Stimulated activated CD8-positive, alpha-beta memory T cell treated with anti-CD3 and anti-CD28 coated beads, Interleukin-2, amount 100 ng/mL, for 1 hour (primary cell): Measurements from ENCODE around the gene GABRQ.

ENCODE experiments used
- DNase-seq, 2 donors: peaks; one replicate each; pipeline ENCODE4 v3.0.0-alpha.2; 2020; ENCODE audit warnings: low read depth in 2 of 2

GABRQ gene

GRCh38 chrX:152637649-152638442 lies at the start of gene GABRQ:
GABRQ (plus strand) TSS chrX:152637895; CDS start chrX:152638203, 308 bp downstream.
- no peak for DNase-seq

GRCh38 chrX:152588206-152588605 lies 49.5 kb upstream of the GABRQ start:
- no peak for DNase-seq

- DNase-seq = no peak
These were observed 36.7 kb upstream of the GABRQ start for GRCh38 chrX:152600853-152601633.

GRCh38 chrX:152601848-152602616 lies 35.7 kb upstream of the GABRQ start:
- no peak for DNase-seq

GRCh38 chrX:152614791-152615190 lies 22.9 kb upstream of the GABRQ start:
- no peak for DNase-seq

- DNase-seq = no peak
These were observed 17.8 kb upstream of the GABRQ start for GRCh38 chrX:152619897-152620296.

- no peak for DNase-seq
These were observed 5.1 kb upstream of the GABRQ start for GRCh38 chrX:152632445-152633097.

GRCh38 chrX:152635941-152636340 lies 1.8 kb upstream of the GABRQ start:
- DNase-seq = no peak

- DNase-seq = no peak
These were observed 779 bp downstream of the GABRQ start for GRCh38 chrX:152638443-152638904.

GRCh38 chrX:152639426-152639825 lies 1.7 kb downstream of the GABRQ start:
- no peak for DNase-seq

- DNase-seq = no peak
These were observed 2.5 kb downstream of the GABRQ start for GRCh38 chrX:152640034-152640818.

GRCh38 chrX:152641256-152641875 lies 3.7 kb downstream of the GABRQ start:
- DNase-seq = no peak

GRCh38 chrX:152641996-152642395 lies 4.3 kb downstream of the GABRQ start:
- no peak for DNase-seq

- no peak for DNase-seq
These were observed 5.4 kb downstream of the GABRQ start for GRCh38 chrX:152642931-152643564.

- DNase-seq = no peak
These were observed 9.3 kb downstream of the GABRQ start for GRCh38 chrX:152646961-152647360.

- DNase-seq = no peak
These were observed 10.3 kb downstream of the GABRQ start for GRCh38 chrX:152647978-152648377.

- no peak for DNase-seq
These were observed 14.4 kb downstream of the GABRQ start for GRCh38 chrX:152652060-152652459.

GRCh38 chrX:152652467-152652866 lies 14.8 kb downstream of the GABRQ start:
- no peak for DNase-seq

- no peak for DNase-seq
These were observed 18.4 kb downstream of the GABRQ start for GRCh38 chrX:152656087-152656486.

GRCh38 chrX:152656890-152657289 lies 19.2 kb downstream of the GABRQ start:
- no peak for DNase-seq
